ENCODE results near the gene ATP5F1B.
A peak's percentile ranks its signal among the peaks of the same experiment; 100 is the strongest.

The ATP5F1B gene

GRCh38 chr12:56632701-56633467, 12.9 kb downstream of the ATP5F1B start:
- H3K27ac ChIP-seq (ENCODE audit: low read depth, low read length, severe bottlenecking): peak overlapping the region; percentile 45
- no peaks in the 10 kb centered on the region for H3K9me3 ChIP-seq (ENCODE audit: control insufficient read depth, low read length)
- WGBS, 2 experiments (ENCODE audit: insufficient coverage in 2 of 2): 83% methylated on average over 3 of the region's 4 CpGs; no CpG with 5 or more reads in 1 of the 2 experiments
- peaks cover 10% of the 10 kb centered on the region for H3K36me3 ChIP-seq (ENCODE audit: control insufficient read depth, insufficient read depth, low read length)
- H3K4me1 ChIP-seq (ENCODE audit: control insufficient read depth, insufficient read depth, low read length, poor library complexity, severe bottlenecking): peaks cover 44% of the 10 kb centered on the region
- H3K4me3 ChIP-seq (ENCODE audit: extremely low read depth, insufficient read depth, low read length, poor library complexity, severe bottlenecking): no peak overlapping the region

DNA sequence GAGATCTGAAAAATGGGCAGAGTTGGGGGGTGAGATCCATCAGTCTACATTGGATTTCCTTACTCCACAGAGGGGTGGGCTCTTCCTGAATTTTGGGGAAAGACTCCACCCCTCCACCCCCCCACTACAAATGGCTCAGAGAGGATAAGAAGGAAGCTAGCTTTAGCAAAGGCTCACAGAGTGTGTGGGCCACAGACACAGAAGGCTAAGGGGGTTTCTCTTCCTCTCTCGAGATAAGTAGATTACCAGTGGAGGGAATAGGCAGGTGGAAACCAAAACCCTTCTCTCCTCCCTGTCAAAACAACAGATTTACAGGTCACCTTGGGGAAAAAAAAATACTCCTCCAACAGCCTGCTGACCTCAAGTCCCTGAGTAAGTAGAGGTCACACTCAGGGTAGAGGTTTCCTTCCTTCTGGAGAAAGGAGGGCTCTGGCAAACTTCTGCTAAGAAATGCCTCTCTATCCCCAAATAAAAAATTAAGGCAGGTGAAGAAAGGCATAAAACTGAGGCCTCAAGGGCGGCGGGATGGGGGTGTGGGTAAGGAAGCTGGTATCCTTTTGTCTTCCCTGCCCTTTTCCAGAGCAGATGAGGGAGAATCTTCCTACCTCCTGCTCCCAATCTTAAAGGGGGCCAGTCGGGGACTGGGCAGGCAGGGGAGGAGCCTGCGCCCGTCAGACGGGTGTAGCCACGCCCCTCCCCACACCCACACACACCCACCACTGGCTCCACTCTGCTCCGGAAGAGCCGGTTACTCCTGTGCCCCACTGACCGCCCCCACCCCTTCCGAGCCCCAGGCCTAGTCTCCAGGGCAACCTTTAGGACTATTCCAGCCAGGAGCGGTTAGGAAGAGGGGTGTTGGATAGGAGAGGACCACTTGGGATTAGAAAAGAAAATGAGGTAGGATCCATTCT, 13.7 kb downstream of the ATP5F1B start:
- H3K9me3 ChIP-seq (ENCODE audit: control insufficient read depth, low read length): no peaks in the 10 kb centered on the region
- H3K4me1 ChIP-seq (ENCODE audit: control insufficient read depth, insufficient read depth, low read length, poor library complexity, severe bottlenecking): peaks cover 46% of the 10 kb centered on the region
- 0 to 10% methylated on average over 1 to 2 of the region's 13 CpGs for WGBS, 2 experiments (ENCODE audit: insufficient coverage in 2 of 2)
- H3K27ac ChIP-seq (ENCODE audit: low read depth, low read length, severe bottlenecking): peak overlapping the region; percentile 45
- H3K36me3 ChIP-seq (ENCODE audit: control insufficient read depth, insufficient read depth, low read length): peaks cover 12% of the 10 kb centered on the region
- H3K4me3 ChIP-seq (ENCODE audit: extremely low read depth, insufficient read depth, low read length, poor library complexity, severe bottlenecking): no peak overlapping the region

DNA sequence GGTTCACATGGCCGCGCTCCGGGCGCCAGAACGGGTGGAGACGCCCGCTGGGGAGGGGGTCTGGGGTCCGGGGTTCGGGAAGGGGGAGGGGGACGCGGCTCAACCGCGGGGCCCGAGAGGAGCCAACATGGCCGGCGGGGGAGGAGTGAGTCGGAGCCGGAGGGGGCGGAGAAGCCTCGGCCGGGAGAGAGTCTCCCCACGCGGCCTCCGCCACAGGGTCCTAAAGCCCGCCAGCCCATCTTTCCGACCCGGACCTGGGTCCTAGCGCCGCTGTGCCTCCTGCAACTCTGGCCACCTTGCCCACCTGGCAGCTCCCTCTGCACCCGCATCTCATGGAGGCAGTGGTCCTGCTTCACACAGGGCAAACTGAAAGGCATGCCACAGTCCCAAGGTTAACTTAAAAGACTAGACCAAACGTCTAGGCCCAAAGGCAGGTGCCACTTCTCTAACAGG, 15.6 kb downstream of the ATP5F1B start, which contains the start of gene BAZ2A:
TSS of gene BAZ2A (minus strand) at position 147 of the 453 bp plus-strand sequence. CDS start 12,796 bp downstream, outside the sequence.
- peak within 1 kb of the TSS; percentile 78 for H3K27ac ChIP-seq (ENCODE audit: low read depth, low read length, severe bottlenecking)
- peaks cover 39% of the 10 kb centered on the region for H3K4me1 ChIP-seq (ENCODE audit: control insufficient read depth, insufficient read depth, low read length, poor library complexity, severe bottlenecking)
- H3K9me3 ChIP-seq (ENCODE audit: control insufficient read depth, low read length): no peaks in the 10 kb centered on the region
- peak within 1 kb of the TSS; percentile 98 for H3K4me3 ChIP-seq (ENCODE audit: extremely low read depth, insufficient read depth, low read length, poor library complexity, severe bottlenecking)
- peaks cover 29% of the 10 kb centered on the region for H3K36me3 ChIP-seq (ENCODE audit: control insufficient read depth, insufficient read depth, low read length)
- 1% methylated on average over 18 to 22 of the region's 31 CpGs for WGBS, 2 experiments (ENCODE audit: insufficient coverage in 2 of 2)

DNA sequence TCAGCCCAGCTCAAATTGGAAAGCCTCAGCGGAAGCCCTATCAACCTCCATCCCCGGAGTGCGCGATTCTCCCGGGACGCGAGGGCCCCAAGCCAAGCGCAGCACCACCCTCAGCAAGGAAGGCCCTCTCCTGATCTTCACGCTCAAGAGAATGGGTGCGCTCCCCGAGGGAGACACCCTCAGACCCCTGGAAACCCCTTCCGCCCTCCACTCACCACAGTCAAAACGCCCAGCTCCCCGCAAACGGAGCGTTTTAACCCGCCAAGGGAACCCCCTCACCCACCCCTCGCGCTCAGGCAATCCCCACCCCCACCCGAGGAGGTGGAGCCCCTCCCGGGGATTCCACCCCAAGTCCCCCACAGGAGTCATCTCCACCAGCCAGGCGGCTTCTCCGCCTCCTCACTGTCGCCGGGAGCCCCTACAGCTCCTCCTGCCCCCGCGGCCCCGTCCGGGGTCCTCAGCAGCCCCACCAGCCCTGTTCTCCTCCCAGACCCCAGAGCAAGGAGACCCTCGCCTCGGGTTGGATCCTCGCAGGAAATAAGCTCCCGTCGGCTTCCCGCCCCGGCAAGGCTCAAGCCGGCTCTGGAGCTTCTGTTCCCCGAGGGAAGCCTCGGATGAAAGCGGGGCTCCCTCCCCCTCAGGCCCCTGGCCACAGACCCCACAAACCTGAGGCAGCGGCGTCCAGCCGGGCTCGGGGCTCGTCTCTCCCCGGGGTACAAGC, 16.2 kb downstream of the ATP5F1B start:
- Histone ChIP-seq H3K36me3 (ENCODE audit: control insufficient read depth, insufficient read depth, low read length) (peaks cover 34% of the 10 kb centered on the region), H3K9me3 (ENCODE audit: control insufficient read depth, low read length) (no peaks in the 10 kb centered on the region), H3K4me3 (ENCODE audit: extremely low read depth, insufficient read depth, low read length, poor library complexity, severe bottlenecking) (peak overlapping the region; percentile 98), H3K4me1 (ENCODE audit: control insufficient read depth, insufficient read depth, low read length, poor library complexity, severe bottlenecking) (peaks cover 39% of the 10 kb centered on the region), H3K27ac (ENCODE audit: low read depth, low read length, severe bottlenecking) (peak overlapping the region; percentile 78)
- 0% methylated on average over 27 to 32 of the region's 46 CpGs for WGBS, 2 experiments (ENCODE audit: insufficient coverage in 2 of 2)

- H3K27ac ChIP-seq (ENCODE audit: low read depth, low read length, severe bottlenecking): peak overlapping the region; percentile 78
- H3K9me3 ChIP-seq (ENCODE audit: control insufficient read depth, low read length): no peaks in the 10 kb centered on the region
- 2 to 5% methylated on average over 4 to 7 of the region's 18 CpGs for WGBS, 2 experiments (ENCODE audit: insufficient coverage in 2 of 2)
- peaks cover 39% of the 10 kb centered on the region for H3K4me1 ChIP-seq (ENCODE audit: control insufficient read depth, insufficient read depth, low read length, poor library complexity, severe bottlenecking)
- H3K4me3 ChIP-seq (ENCODE audit: extremely low read depth, insufficient read depth, low read length, poor library complexity, severe bottlenecking): peak overlapping the region; percentile 98
- peaks cover 41% of the 10 kb centered on the region for H3K36me3 ChIP-seq (ENCODE audit: control insufficient read depth, insufficient read depth, low read length)
Observed at GRCh38 chr12:56628671-56629458, 16.9 kb downstream of the ATP5F1B start.

- Histone ChIP-seq H3K9me3 (ENCODE audit: control insufficient read depth, low read length) (no peaks in the 10 kb centered on the region), H3K4me3 (ENCODE audit: extremely low read depth, insufficient read depth, low read length, poor library complexity, severe bottlenecking) (no peak overlapping the region), H3K27ac (ENCODE audit: low read depth, low read length, severe bottlenecking) (no peak overlapping the region), H3K4me1 (ENCODE audit: control insufficient read depth, insufficient read depth, low read length, poor library complexity, severe bottlenecking) (peaks cover 20% of the 10 kb centered on the region), H3K36me3 (ENCODE audit: control insufficient read depth, insufficient read depth, low read length) (peaks cover 58% of the 10 kb centered on the region)
Observed at GRCh38 chr12:56626701-56627100, 19.1 kb downstream of the ATP5F1B start.

- Histone ChIP-seq H3K4me1 (ENCODE audit: control insufficient read depth, insufficient read depth, low read length, poor library complexity, severe bottlenecking) (peaks cover 2% of the 10 kb centered on the region), H3K36me3 (ENCODE audit: control insufficient read depth, insufficient read depth, low read length) (peaks cover 89% of the 10 kb centered on the region), H3K4me3 (ENCODE audit: extremely low read depth, insufficient read depth, low read length, poor library complexity, severe bottlenecking) (no peak overlapping the region), H3K9me3 (ENCODE audit: control insufficient read depth, low read length) (no peaks in the 10 kb centered on the region), H3K27ac (ENCODE audit: low read depth, low read length, severe bottlenecking) (no peak overlapping the region)
- WGBS, 2 experiments (ENCODE audit: insufficient coverage in 2 of 2): 100% methylated on average over 1 of the region's 1 CpG; no CpG with 5 or more reads in 1 of the 2 experiments
Observed at GRCh38 chr12:56622535-56622934, 23.2 kb downstream of the ATP5F1B start.

GRCh38 chr12:56616925-56617324, 28.9 kb downstream of the ATP5F1B start:
- no peaks in the 10 kb centered on the region for H3K9me3 ChIP-seq (ENCODE audit: control insufficient read depth, low read length)
- H3K4me1 ChIP-seq (ENCODE audit: control insufficient read depth, insufficient read depth, low read length, poor library complexity, severe bottlenecking): no peaks in the 10 kb centered on the region
- H3K27ac ChIP-seq (ENCODE audit: low read depth, low read length, severe bottlenecking): no peak overlapping the region
- H3K4me3 ChIP-seq (ENCODE audit: extremely low read depth, insufficient read depth, low read length, poor library complexity, severe bottlenecking): no peak overlapping the region
- peaks cover 97% of the 10 kb centered on the region for H3K36me3 ChIP-seq (ENCODE audit: control insufficient read depth, insufficient read depth, low read length)

DNA sequence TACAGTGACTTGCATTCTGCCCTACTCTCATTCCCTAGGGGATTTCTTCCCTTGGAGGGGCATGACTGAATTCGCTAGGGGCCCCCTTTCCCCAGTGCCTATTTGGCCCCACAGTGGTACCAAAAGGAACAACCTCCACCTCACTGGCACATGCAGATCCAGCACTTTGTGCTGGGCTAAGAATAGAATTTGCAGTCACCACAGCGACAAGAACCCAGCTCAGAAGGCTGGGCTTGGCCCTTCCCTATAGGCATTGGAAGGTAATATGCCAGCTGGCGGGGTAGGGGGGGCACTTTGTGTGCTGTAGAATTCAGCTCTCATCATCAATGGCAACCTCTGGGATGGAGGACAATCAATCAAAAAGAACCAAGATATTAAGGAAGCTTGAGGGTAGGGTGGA, 29.5 kb downstream of the ATP5F1B start:
- Histone ChIP-seq H3K4me3 (ENCODE audit: extremely low read depth, insufficient read depth, low read length, poor library complexity, severe bottlenecking) (no peak overlapping the region), H3K27ac (ENCODE audit: low read depth, low read length, severe bottlenecking) (no peak overlapping the region), H3K36me3 (ENCODE audit: control insufficient read depth, insufficient read depth, low read length) (peaks cover 98% of the 10 kb centered on the region), H3K4me1 (ENCODE audit: control insufficient read depth, insufficient read depth, low read length, poor library complexity, severe bottlenecking) (no peaks in the 10 kb centered on the region), H3K9me3 (ENCODE audit: control insufficient read depth, low read length) (no peaks in the 10 kb centered on the region)
- WGBS, 2 experiments (ENCODE audit: insufficient coverage in 2 of 2): 100% methylated on average over 2 of the region's 3 CpGs

DNA sequence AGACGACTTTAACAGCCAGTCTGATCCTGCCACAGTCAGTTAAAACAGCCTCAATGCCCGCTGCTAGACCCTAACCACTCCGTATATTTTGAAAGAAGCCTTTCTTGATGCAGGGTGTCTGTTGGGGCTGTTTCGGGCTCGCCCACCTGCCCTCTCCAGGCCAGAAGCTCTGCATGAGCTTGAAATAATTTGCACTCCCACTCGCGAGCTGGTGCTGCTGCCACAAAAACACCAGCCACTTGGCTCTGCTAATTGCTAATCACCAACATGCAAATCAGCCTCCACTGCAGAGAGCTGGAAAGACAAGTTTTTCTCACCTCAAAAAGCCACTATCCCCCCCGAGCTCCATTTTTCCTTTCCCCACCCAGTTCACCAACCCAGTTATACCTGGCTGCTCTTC, 31.2 kb downstream of the ATP5F1B start:
- H3K4me1 ChIP-seq (ENCODE audit: control insufficient read depth, insufficient read depth, low read length, poor library complexity, severe bottlenecking): no peaks in the 10 kb centered on the region
- 93 to 96% methylated on average over 8 of the region's 8 CpGs for WGBS, 2 experiments (ENCODE audit: insufficient coverage in 2 of 2)
- H3K27ac ChIP-seq (ENCODE audit: low read depth, low read length, severe bottlenecking): no peak overlapping the region
- peaks cover 98% of the 10 kb centered on the region for H3K36me3 ChIP-seq (ENCODE audit: control insufficient read depth, insufficient read depth, low read length)
- H3K9me3 ChIP-seq (ENCODE audit: control insufficient read depth, low read length): no peaks in the 10 kb centered on the region
- no peak overlapping the region for H3K4me3 ChIP-seq (ENCODE audit: extremely low read depth, insufficient read depth, low read length, poor library complexity, severe bottlenecking)
